ENCODE data around the gene THUMPD3. TPM values are rescaled to one million over a fixed set of nuclear protein-coding genes. Genes with fewer than 3 reads are reported as not detected.

THUMPD3 gene
- 46.7 to 70.2 TPM (median 53.7 TPM) in 5 replicates for total RNA-seq (2022; extraction: Qiagen RNA extraction)

GRCh38 chr3:9362731-9363530 is at the start of gene THUMPD3:
Gene THUMPD3, plus strand, starts transcription at chr3:9363054. Its CDS starts 2,015 bp downstream, at chr3:9365069.

GRCh38 chr3:9397332-9397905 is 34.6 kb downstream of the THUMPD3 start, which contains the start of gene SETD5:
Gene SETD5, plus strand, starts transcription at chr3:9397615. Its CDS starts 31,324 bp downstream, at chr3:9428939.

Other genes with a start within 250 kb of the THUMPD3 start
- gene SRGAP3, start 113.4 kb upstream of the THUMPD3 start, total RNA-seq (2022; extraction: Qiagen RNA extraction): 0.47 to 1.2 TPM (median 0.61 TPM) in 5 replicates
- 44.1 to 56.4 TPM (median 49.9 TPM) in 5 replicates for gene SETD5, start 34.6 kb downstream of the THUMPD3 start, total RNA-seq (2022; extraction: Qiagen RNA extraction)
- 0.06 to 0.18 TPM (median 0.12 TPM) in 5 replicates for gene LHFPL4, start 190.8 kb downstream of the THUMPD3 start, total RNA-seq (2022; extraction: Qiagen RNA extraction)

Data from A549 treated with CORT108297 at 1 μM for 4 hours (cell line).